A673 (cell line): Measurements from ENCODE around the gene UBE2G1. TPM values are rescaled to one million over a fixed set of nuclear protein-coding genes. Genes with fewer than 3 reads are reported as not detected.

Experiments used
- BruUV-seq: library from RNA; stranded (reverse); fragments of 400-500 nt; replicated peaks from 2 replicates; lab custom pipeline; 2021; lab: Mats Ljungman, UMichigan
- CTCF ChIA-PET: fragments of 300-600 bp; sonication (Branson Sonifier 250); formaldehyde crosslinking; loops from one replicate; lab custom pipeline; 2022; ENCODE audit warnings: antibody characterized with exemption; lab: Charles Lee
- POLR2A ChIA-PET: fragments of 300-600 bp; sonication (Branson Sonifier 250); formaldehyde crosslinking; loops from one replicate; lab custom pipeline; 2022; ENCODE audit warnings: antibody characterized with exemption; ENCODE audit not compliant: low non-redundant PET; lab: Charles Lee
- DNase-seq: peaks from one replicate; pipeline ENCODE4 v3.0.0-alpha.2; 2015; ENCODE audit warnings: low spot score
- H3K27ac ChIP-seq: fragments of 200-600 bp; sonication (generic); 2 replicates; pipeline ENCODE4 v1.5.1; 2016; ENCODE audit warnings: mixed run types, low read depth, mild to moderate bottlenecking, mixed read lengths, antibody characterized with exemption, low read length; ENCODE audit not compliant: poor library complexity, severe bottlenecking
- H3K27me3 ChIP-seq: fragments of 200-600 bp; sonication (generic); replicated peaks from 2 replicates; pipeline ENCODE4 v1.6.1; 2017; ENCODE audit warnings: mixed run types, low read depth, mild to moderate bottlenecking, mixed read lengths, antibody characterized with exemption, low read length; ENCODE audit not compliant: insufficient read depth, poor library complexity
- H3K36me3 ChIP-seq: fragments of 200-600 bp; sonication (generic); 2 replicates; pipeline ENCODE4 v1.6.1; 2016; ENCODE audit warnings: mixed run types, mild to moderate bottlenecking, mixed read lengths, antibody characterized with exemption, low read length; ENCODE audit not compliant: insufficient read depth, poor library complexity, severe bottlenecking
- H3K4me1 ChIP-seq: fragments of 200-600 bp; sonication (generic); 2 replicates; pipeline ENCODE4 v1.6.1; 2017; ENCODE audit warnings: mixed run types, mild to moderate bottlenecking, mixed read lengths, antibody characterized with exemption, low read length; ENCODE audit not compliant: insufficient read depth, poor library complexity, severe bottlenecking
- H3K4me3 ChIP-seq: fragments of 200-600 bp; sonication (generic); 2 replicates; pipeline ENCODE4 v1.5.1; 2016; ENCODE audit warnings: low read depth, mixed run types, mild to moderate bottlenecking, mixed read lengths, low read length; ENCODE audit not compliant: poor library complexity, severe bottlenecking
- H3K9me3 ChIP-seq: fragments of 200-600 bp; sonication (generic); 2 replicates; pipeline ENCODE4 v1.6.1; 2016; ENCODE audit warnings: mixed run types, low read depth, mild to moderate bottlenecking, mixed read lengths, antibody characterized with exemption, low read length; ENCODE audit not compliant: poor library complexity, severe bottlenecking
- CTCF ChIP-seq: fragments of 300-800, 200-600 bp; sonication (generic); conservative IDR thresholded peaks from 2 replicates; pipeline ENCODE4 v1.5.1; 2017; ENCODE audit warnings: low read depth, mild to moderate bottlenecking, antibody characterized with exemption, low read length, moderate library complexity, mixed read lengths
- EZH2 ChIP-seq: fragments of 200-600 bp; sonication (generic); IDR thresholded peaks from 2 replicates; pipeline ENCODE4 v1.6.1; 2017; ENCODE audit warnings: borderline replicate concordance, low read depth, mild to moderate bottlenecking, mixed read lengths, antibody characterized with exemption, low read length; ENCODE audit not compliant: poor library complexity, severe bottlenecking
- intact Hi-C: fragments of 100-400 bp; cut with micrococcal nuclease; formaldehyde crosslinking; loops from one replicate; pipeline ENCODE4 v1.10.0; 2022; ENCODE audit not compliant: unreplicated experiment
- total RNA-seq: library from RNA; stranded (reverse); gene quantifications from 2 replicates; pipeline ENCODE4 v1.2.3, GENCODE V29; 2021

Gene UBE2G1
- total RNA-seq, 1 experiment from 2014 or later: 107 TPM

- H3K4me1 ChIP-seq: peaks cover 6% of the 10 kb centered on the region
- peaks cover 18% of the 10 kb centered on the region for H3K36me3 ChIP-seq
- no peak for DNase-seq
- ChIA-PET POLR2A (no interaction called here), CTCF (no interaction called here)
- H3K4me3 ChIP-seq: no peak overlapping the region
- intact Hi-C loops: no loop called here
- TF ChIP-seq EZH2 (no peak), CTCF (no peak)
- H3K27me3 ChIP-seq: no peaks in the 10 kb centered on the region
- BruUV-seq: no TSS peak
- no peaks in the 10 kb centered on the region for H3K9me3 ChIP-seq
- no peak overlapping the region for H3K27ac ChIP-seq
Measured at GRCh38 chr17:4276514-4276913, 90.0 kb downstream of the UBE2G1 start.

- Histone ChIP-seq H3K9me3 (no peaks in the 10 kb centered on the region), H3K4me3 (no peak overlapping the region), H3K4me1 (peaks cover 6% of the 10 kb centered on the region), H3K27ac (no peak overlapping the region), H3K27me3 (no peaks in the 10 kb centered on the region), H3K36me3 (peaks cover 15% of the 10 kb centered on the region)
- TF ChIP-seq CTCF (no peak), EZH2 (no peak)
- CTCF ChIA-PET: no interaction called here
- peak; percentile 15 for DNase-seq
- intact Hi-C loops: no loop called here
- POLR2A ChIA-PET: interaction anchor here (0.5 kb wide), 1 partner anchor 174 kb away, joined by 17 read pairs; no protein-coding TSS in a partner anchor
- no TSS peak for BruUV-seq
Measured at GRCh38 chr17:4272972-4273368, 93.5 kb downstream of the UBE2G1 start.

- Histone ChIP-seq H3K4me3 (no peak overlapping the region), H3K36me3 (peaks cover 12% of the 10 kb centered on the region), H3K27me3 (no peaks in the 10 kb centered on the region), H3K27ac (no peak overlapping the region), H3K4me1 (peaks cover 6% of the 10 kb centered on the region), H3K9me3 (no peaks in the 10 kb centered on the region)
- no TSS peak for BruUV-seq
- DNase-seq: no peak
- CTCF ChIA-PET: no interaction called here
- intact Hi-C loops: no loop called here
- POLR2A ChIA-PET: interaction anchor here (0.5 to 0.6 kb wide), 2 partner anchors 173 to 1678 kb away, joined by 7 to 17 read pairs; no protein-coding TSS in a partner anchor
- no peak for TF ChIP-seq EZH2
- no peak for TF ChIP-seq CTCF
Measured at GRCh38 chr17:4272213-4272971, 94.1 kb downstream of the UBE2G1 start.
